GM10847 (cell line): ENCODE results near the gene SLIT3.

Source experiments
- POLR2A ChIP-seq: IDR thresholded peaks from 2 replicates; pipeline ENCODE4 v1.6.1; 2011; ENCODE audit not compliant: insufficient read length; ENCODE audit errors: extremely low read depth

Gene SLIT3

GRCh38 chr5:169048181-169049125 lies 252.5 kb downstream of the SLIT3 start:
- no peak for TF ChIP-seq POLR2A

GRCh38 chr5:169044962-169045361 lies 256.0 kb downstream of the SLIT3 start:
- TF ChIP-seq POLR2A = no peak

- TF ChIP-seq POLR2A = no peak
Observed at GRCh38 chr5:169041180-169041579, 259.8 kb downstream of the SLIT3 start.

GRCh38 chr5:169039592-169039991 lies 261.3 kb downstream of the SLIT3 start:
- TF ChIP-seq POLR2A = no peak

- TF ChIP-seq POLR2A = no peak
Observed at GRCh38 chr5:169037466-169037865, 263.5 kb downstream of the SLIT3 start.

GRCh38 chr5:169036079-169036805 lies 264.7 kb downstream of the SLIT3 start:
- TF ChIP-seq POLR2A = no peak

GRCh38 chr5:169029661-169030274 lies 271.2 kb downstream of the SLIT3 start:
- no peak for TF ChIP-seq POLR2A

GRCh38 chr5:169029037-169029436 lies 271.9 kb downstream of the SLIT3 start:
- TF ChIP-seq POLR2A = no peak

GRCh38 chr5:169027501-169028061 lies 273.4 kb downstream of the SLIT3 start:
- no peak for TF ChIP-seq POLR2A

GRCh38 chr5:169025491-169025890 lies 275.4 kb downstream of the SLIT3 start:
- no peak for TF ChIP-seq POLR2A

GRCh38 chr5:169024421-169024820 lies 276.5 kb downstream of the SLIT3 start:
- TF ChIP-seq POLR2A = no peak

- no peak for TF ChIP-seq POLR2A
Observed at GRCh38 chr5:169022718-169023117, 278.2 kb downstream of the SLIT3 start.

- TF ChIP-seq POLR2A = no peak
Observed at GRCh38 chr5:169020102-169020501, 280.8 kb downstream of the SLIT3 start.

- TF ChIP-seq POLR2A = no peak
Observed at GRCh38 chr5:169018925-169019324, 282.0 kb downstream of the SLIT3 start.

- no peak for TF ChIP-seq POLR2A
Observed at GRCh38 chr5:169015991-169016390, 284.9 kb downstream of the SLIT3 start.
